DOHH2 (cell line): ENCODE data around the gene PXK.

Experiments used
- H3F3A ChIP-seq: fragments of 200-600 bp; sonication (generic), shearing (Covaris generic); 2 replicates; pipeline ENCODE4 v1.6.0; 2016; ENCODE audit warnings: antibody characterized with exemption, mild to moderate bottlenecking; ENCODE audit not compliant: control insufficient read depth, insufficient read depth
- H3K27ac ChIP-seq: fragments of 200-600 bp; sonication (generic); 2 replicates; pipeline ENCODE4 v1.5.1; 2014; ENCODE audit warnings: low read depth, mild to moderate bottlenecking, low read length, moderate library complexity
- H3K27me3 ChIP-seq: fragments of 200-600 bp; sonication (generic); 2 replicates; pipeline ENCODE4 v1.6.1; 2014; ENCODE audit warnings: mild to moderate bottlenecking, low read length, mixed read lengths; ENCODE audit not compliant: control insufficient read depth
- H3K36me3 ChIP-seq: fragments of 200-600 bp; sonication (generic); 2 replicates; pipeline ENCODE4 v1.6.1; 2014; ENCODE audit warnings: mild to moderate bottlenecking, low read length, moderate library complexity, mixed read lengths; ENCODE audit not compliant: control insufficient read depth
- H3K4me1 ChIP-seq: fragments of 200-600 bp; sonication (generic); 2 replicates; pipeline ENCODE4 v1.6.1; 2014; ENCODE audit warnings: mild to moderate bottlenecking, low read length, mixed read lengths; ENCODE audit not compliant: control insufficient read depth
- H3K4me2 ChIP-seq: fragments of 200-600 bp; sonication (generic); 2 replicates; pipeline ENCODE4 v1.6.0; 2014; ENCODE audit warnings: mild to moderate bottlenecking, low read length, moderate library complexity
- H3K4me3 ChIP-seq: fragments of 200-600 bp; sonication (generic); 2 replicates; pipeline ENCODE4 v1.5.1; 2014; ENCODE audit warnings: mild to moderate bottlenecking, low read length, mixed read lengths
- H3K79me2 ChIP-seq: fragments of 200-600 bp; sonication (generic); 2 replicates; pipeline ENCODE4 v1.6.1; 2014; ENCODE audit warnings: mild to moderate bottlenecking, low read length, mixed read lengths; ENCODE audit not compliant: control insufficient read depth
- H3K9me2 ChIP-seq: fragments of 200-600 bp; sonication (generic); replicated peaks from 2 replicates; pipeline ENCODE4 v1.6.1; 2014; ENCODE audit warnings: mild to moderate bottlenecking, low read length, mixed read lengths; ENCODE audit not compliant: control insufficient read depth
- H3K9me3 ChIP-seq: fragments of 200-600 bp; sonication (generic); 2 replicates; pipeline ENCODE4 v1.6.1; 2014; ENCODE audit warnings: antibody characterized with exemption, low read length, mixed read lengths; ENCODE audit not compliant: control insufficient read depth, insufficient read depth
- H4K20me1 ChIP-seq: fragments of 200-600 bp; sonication (generic); 2 replicates; pipeline ENCODE4 v1.6.0; 2014; ENCODE audit warnings: low read depth, mild to moderate bottlenecking, antibody characterized with exemption, low read length, moderate library complexity; ENCODE audit not compliant: control insufficient read depth, insufficient read depth
- EZH2phosphoT487 ChIP-seq: fragments of 200-600 bp; sonication (generic); IDR thresholded peaks from 2 replicates; pipeline ENCODE4 v1.6.1; 2017; ENCODE audit warnings: borderline replicate concordance, mild to moderate bottlenecking, antibody characterized with exemption, low read length, moderate library complexity, mixed read lengths
- TF ChIP-seq, protein P1 (sequence below): fragments of 200-600 bp; sonication (generic); IDR thresholded peaks from one replicate; pipeline ENCODE4 v1.5.1; 2014; ENCODE audit warnings: antibody characterized with exemption, mild to moderate bottlenecking, low read depth, low read length; ENCODE audit not compliant: poor library complexity, severe bottlenecking

The PXK gene

DNA sequence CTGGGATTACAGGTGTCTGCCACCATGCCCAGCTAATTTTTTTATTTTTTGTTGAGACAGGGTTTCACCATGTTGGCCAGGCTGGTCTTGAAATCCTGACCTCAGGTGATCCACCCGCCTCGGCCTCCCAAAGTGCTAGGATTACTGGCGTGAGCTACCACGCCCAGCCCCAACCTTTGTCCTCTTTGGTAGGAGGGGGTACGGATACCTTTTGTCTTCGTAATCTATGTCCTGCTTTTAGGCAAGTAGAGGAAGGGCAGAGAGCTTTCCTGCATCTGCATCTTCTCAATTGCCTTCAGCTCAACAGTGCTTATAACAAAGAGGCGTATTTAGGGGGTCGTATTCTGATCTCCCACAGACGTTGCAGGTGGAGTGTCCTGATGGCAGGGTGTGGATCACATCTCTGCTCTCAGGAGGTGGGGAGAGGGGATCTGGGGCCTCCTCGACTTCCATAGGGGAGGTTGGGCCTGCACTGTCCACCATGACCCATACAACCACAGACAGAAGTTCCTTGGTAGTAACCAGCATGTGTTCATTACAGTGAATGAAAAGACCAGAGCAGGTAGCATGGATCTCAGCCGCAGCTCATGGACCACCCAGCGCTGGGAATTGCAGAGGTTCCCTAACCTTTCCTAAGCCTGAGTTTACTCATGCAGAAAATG, 137.8 kb downstream of the PXK start:
- no peaks in the 10 kb centered on the region for H3K79me2 ChIP-seq
- TF ChIP-seq, protein P1, sequence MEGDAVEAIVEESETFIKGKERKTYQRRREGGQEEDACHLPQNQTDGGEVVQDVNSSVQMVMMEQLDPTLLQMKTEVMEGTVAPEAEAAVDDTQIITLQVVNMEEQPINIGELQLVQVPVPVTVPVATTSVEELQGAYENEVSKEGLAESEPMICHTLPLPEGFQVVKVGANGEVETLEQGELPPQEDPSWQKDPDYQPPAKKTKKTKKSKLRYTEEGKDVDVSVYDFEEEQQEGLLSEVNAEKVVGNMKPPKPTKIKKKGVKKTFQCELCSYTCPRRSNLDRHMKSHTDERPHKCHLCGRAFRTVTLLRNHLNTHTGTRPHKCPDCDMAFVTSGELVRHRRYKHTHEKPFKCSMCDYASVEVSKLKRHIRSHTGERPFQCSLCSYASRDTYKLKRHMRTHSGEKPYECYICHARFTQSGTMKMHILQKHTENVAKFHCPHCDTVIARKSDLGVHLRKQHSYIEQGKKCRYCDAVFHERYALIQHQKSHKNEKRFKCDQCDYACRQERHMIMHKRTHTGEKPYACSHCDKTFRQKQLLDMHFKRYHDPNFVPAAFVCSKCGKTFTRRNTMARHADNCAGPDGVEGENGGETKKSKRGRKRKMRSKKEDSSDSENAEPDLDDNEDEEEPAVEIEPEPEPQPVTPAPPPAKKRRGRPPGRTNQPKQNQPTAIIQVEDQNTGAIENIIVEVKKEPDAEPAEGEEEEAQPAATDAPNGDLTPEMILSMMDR = no peak
- no peak for TF ChIP-seq EZH2phosphoT487
- no peaks in the 10 kb centered on the region for H3K27me3 ChIP-seq
- no peak overlapping the region for H3K4me2 ChIP-seq
- no peak overlapping the region for H3K27ac ChIP-seq
- H3K4me1 ChIP-seq = peaks cover 15% of the 10 kb centered on the region
- H4K20me1 ChIP-seq = no peaks in the 10 kb centered on the region
- H3K36me3 ChIP-seq = no peaks in the 10 kb centered on the region
- no peak overlapping the region for H3K4me3 ChIP-seq
- no peaks in the 10 kb centered on the region for H3F3A ChIP-seq
- H3K9me2 ChIP-seq = no peaks in the 10 kb centered on the region
- H3K9me3 ChIP-seq = no peaks in the 10 kb centered on the region

DNA sequence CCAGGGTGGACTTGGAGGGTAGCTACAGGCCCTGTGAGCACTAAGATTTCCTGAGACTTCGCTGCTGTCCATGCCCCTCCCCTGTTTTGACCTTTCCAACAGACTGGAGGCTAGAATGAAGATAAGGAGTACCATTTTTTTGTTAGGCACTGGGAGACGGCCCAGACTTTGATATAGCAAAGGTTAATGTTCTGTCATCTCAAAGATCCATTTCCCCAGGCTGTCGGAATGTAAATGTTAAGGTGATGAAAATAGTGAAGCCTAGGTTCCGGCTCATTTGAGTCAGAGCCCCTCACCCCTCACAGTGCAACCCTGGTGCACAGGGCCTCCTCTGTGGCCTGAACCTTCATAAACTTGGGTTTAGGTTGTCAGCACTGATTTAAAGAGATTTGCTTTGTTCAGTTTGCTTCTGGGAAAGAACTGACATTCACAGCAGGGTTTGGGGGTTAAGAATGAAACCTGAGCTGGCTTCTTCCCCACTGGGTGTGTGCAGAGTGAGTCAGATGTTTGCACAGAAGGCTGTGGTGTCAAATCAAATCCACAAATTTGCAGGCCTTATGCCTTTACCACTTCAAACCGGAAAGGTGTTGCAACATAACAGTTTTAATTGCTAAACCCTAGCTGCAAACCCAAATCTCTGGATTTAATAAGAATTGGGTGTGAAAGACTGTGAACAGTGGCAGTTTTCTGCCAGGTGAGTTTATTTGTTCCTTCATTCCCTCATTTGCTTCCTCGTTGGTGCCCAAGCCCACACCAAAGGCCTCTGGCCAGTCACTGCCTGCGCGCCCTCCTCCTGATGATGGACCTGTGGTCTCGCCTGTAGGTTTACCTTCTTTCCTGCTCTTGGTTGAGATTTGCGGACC, 138.6 kb downstream of the PXK start:
- no peaks in the 10 kb centered on the region for H3K9me2 ChIP-seq
- no peaks in the 10 kb centered on the region for H3F3A ChIP-seq
- H3K79me2 ChIP-seq = no peaks in the 10 kb centered on the region
- H4K20me1 ChIP-seq = no peaks in the 10 kb centered on the region
- H3K9me3 ChIP-seq = no peaks in the 10 kb centered on the region
- no peaks in the 10 kb centered on the region for H3K36me3 ChIP-seq
- H3K27me3 ChIP-seq = no peaks in the 10 kb centered on the region
- TF ChIP-seq, protein P1 = no peak
- no peak overlapping the region for H3K27ac ChIP-seq
- no peak overlapping the region for H3K4me2 ChIP-seq
- peaks cover 20% of the 10 kb centered on the region for H3K4me1 ChIP-seq
- no peak overlapping the region for H3K4me3 ChIP-seq

DNA sequence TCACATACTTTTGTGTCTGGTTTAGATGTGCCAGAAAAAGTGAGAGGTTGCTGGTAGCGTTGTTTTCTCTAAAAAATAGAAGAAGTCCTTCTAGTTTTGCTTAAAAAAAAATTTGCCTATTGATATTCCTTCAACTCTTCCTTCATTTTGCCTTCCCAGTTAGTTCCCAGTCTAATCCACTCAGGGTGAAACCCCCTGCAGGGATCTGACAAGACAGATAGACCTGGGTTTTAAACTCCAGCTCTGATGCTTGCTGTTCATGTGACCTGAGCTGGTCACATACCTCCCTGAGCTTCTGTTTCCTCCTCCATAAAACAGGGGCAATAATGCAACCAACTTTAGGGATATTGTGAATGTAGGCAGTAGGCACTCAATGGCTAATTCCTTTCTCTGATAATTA, 140.6 kb downstream of the PXK start:
- Histone ChIP-seq H3F3A (no peaks in the 10 kb centered on the region), H3K9me3 (no peaks in the 10 kb centered on the region)
- TF ChIP-seq, protein P1 = no peak
- no peak for TF ChIP-seq EZH2phosphoT487

More for the DNA sequence above, 140.6 kb downstream of the PXK start:
- no peak overlapping the region for H3K4me3 ChIP-seq
- H3K27me3 ChIP-seq = no peaks in the 10 kb centered on the region
- H3K79me2 ChIP-seq = no peaks in the 10 kb centered on the region
- H3K4me1 ChIP-seq = peaks cover 20% of the 10 kb centered on the region
- no peaks in the 10 kb centered on the region for H3K9me2 ChIP-seq
- H3K27ac ChIP-seq = no peak overlapping the region
- H3K4me2 ChIP-seq = no peak overlapping the region
- no peaks in the 10 kb centered on the region for H3K36me3 ChIP-seq
- no peaks in the 10 kb centered on the region for H4K20me1 ChIP-seq
